COLO668 (cell line): ENCODE measurements around the gene MRPL23.

Experiments used
- DNase-seq: peaks from one replicate; lab custom pipeline; 2025; ENCODE audit not compliant: unreplicated experiment; lab: John Stamatoyannopoulos, UW

The MRPL23 gene

GRCh38 chr11:1988667-1989317 lies 41.7 kb downstream of the MRPL23 start:
- no peak for DNase-seq

GRCh38 chr11:1989953-1990352 lies 42.8 kb downstream of the MRPL23 start:
- no peak for DNase-seq

GRCh38 chr11:1990872-1991578 lies 43.9 kb downstream of the MRPL23 start:
- DNase-seq: no peak

GRCh38 chr11:1992111-1992510 lies 45.0 kb downstream of the MRPL23 start:
- DNase-seq: no peak

- no peak for DNase-seq
These were observed 47.0 kb downstream of the MRPL23 start for GRCh38 chr11:1994121-1994520.

GRCh38 chr11:1997755-1998154 lies 50.6 kb downstream of the MRPL23 start, which contains the start of gene H19:
Gene H19 (minus strand): TSS chr11:1997842.
- DNase-seq: no peak

- no peak for DNase-seq
These were observed 51.2 kb downstream of the MRPL23 start for GRCh38 chr11:1998290-1998689.

GRCh38 chr11:1998861-1999260 lies 51.7 kb downstream of the MRPL23 start:
- DNase-seq: no peak

GRCh38 chr11:2002042-2002776 lies 55.1 kb downstream of the MRPL23 start:
- DNase-seq: no peak

- DNase-seq: no peak
These were observed 55.7 kb downstream of the MRPL23 start for GRCh38 chr11:2002807-2003206.

GRCh38 chr11:2004466-2004865 lies 57.3 kb downstream of the MRPL23 start:
- no peak for DNase-seq
